ENCODE measurements around the gene ESF1.

ESF1 gene

GRCh38 chr20:13799040-13799439 is 14.3 kb upstream of the ESF1 start:
- Histone ChIP-seq H3K4me2 (ENCODE audit: low read length, poor library complexity, severe bottlenecking) (no peak overlapping the region), H3K79me1 (replicated peaks; ENCODE audit: low read length, poor library complexity, severe bottlenecking) (peaks cover 13% of the 10 kb centered on the region), H3K27me3 (ENCODE audit: control insufficient read depth in 1 of 2, insufficient read depth in 1 of 2, low read length in 2 of 2) (no peaks in the 10 kb centered on the region), H4K8ac (ENCODE audit: low read length) (no peak overlapping the region), H2BK120ac (ENCODE audit: low read depth, low read length) (no peak overlapping the region), H3K14ac (ENCODE audit: low read length in 2 of 2) (no peak overlapping the region), H3K36me3 (ENCODE audit: control insufficient read depth in 1 of 2, insufficient read depth in 2 of 2, low read depth in 1 of 2, low read length in 2 of 2) (peaks cover 24 to 84% of the 10 kb centered on the region in 2 experiments), H3K4me1 (ENCODE audit: control insufficient read depth, insufficient read depth, low read depth, low read length) (peaks cover 5% of the 10 kb centered on the region), H3K4me3 (ENCODE audit: insufficient read depth in 1 of 2, low read depth in 1 of 2, low read length in 2 of 2) (no peak overlapping the region), H3K9ac (ENCODE audit: low read length) (no peak overlapping the region), H3K9me3 (ENCODE audit: control insufficient read depth, low read length) (no peaks in the 10 kb centered on the region), H2AK5ac (ENCODE audit: low read length, severe bottlenecking) (no peak overlapping the region), H3K23ac (ENCODE audit: low read length in 2 of 2) (no peak overlapping the region), H4K91ac (ENCODE audit: low read length) (no peak overlapping the region), H2BK15ac (ENCODE audit: low read depth, poor library complexity, severe bottlenecking) (no peak overlapping the region), H3K18ac (ENCODE audit: low read depth in 1 of 2, low read length in 2 of 2) (no peak overlapping the region), H3K27ac (ENCODE audit: low read length, poor library complexity, severe bottlenecking) (no peak overlapping the region), H3K4ac (ENCODE audit: low read depth in 1 of 2, low read length in 2 of 2) (no peak overlapping the region), H2AFZ (ENCODE audit: low read depth, low read length) (no peak overlapping the region), H2BK5ac (ENCODE audit: low read depth, low read length, poor library complexity, severe bottlenecking) (no peak overlapping the region), H2BK12ac (ENCODE audit: low read length in 2 of 2) (no peak overlapping the region)
- DNase-seq, result no peak
- WGBS, result 78% methylated on average over 5 of the region's 5 CpGs

GRCh38 chr20:13794667-13795066 is 9.9 kb upstream of the ESF1 start:
- no peak for DNase-seq
- no peak overlapping the region for H3K18ac ChIP-seq (ENCODE audit: low read depth in 1 of 2, low read length in 2 of 2)
- no peak overlapping the region for H4K91ac ChIP-seq (ENCODE audit: low read length)
- H4K8ac ChIP-seq (ENCODE audit: low read length), result no peak overlapping the region
- 100% methylated on average over 4 of the region's 6 CpGs for WGBS
- H2BK5ac ChIP-seq (ENCODE audit: low read depth, low read length, poor library complexity, severe bottlenecking), result no peak overlapping the region
- no peak overlapping the region for H3K4me3 ChIP-seq (ENCODE audit: insufficient read depth in 1 of 2, low read depth in 1 of 2, low read length in 2 of 2)
- no peak overlapping the region for H3K9ac ChIP-seq (ENCODE audit: low read length)
- no peak overlapping the region for H3K4ac ChIP-seq (ENCODE audit: low read depth in 1 of 2, low read length in 2 of 2)
- H3K23ac ChIP-seq (ENCODE audit: low read length in 2 of 2), result no peak overlapping the region
- no peak overlapping the region for H3K4me2 ChIP-seq (ENCODE audit: low read length, poor library complexity, severe bottlenecking)
- H2AK5ac ChIP-seq (ENCODE audit: low read length, severe bottlenecking), result no peak overlapping the region
- no peak overlapping the region for H3K14ac ChIP-seq (ENCODE audit: low read length in 2 of 2)
- no peak overlapping the region for H3K27ac ChIP-seq (ENCODE audit: low read length, poor library complexity, severe bottlenecking)
- H2BK12ac ChIP-seq (ENCODE audit: low read length in 2 of 2), result no peak overlapping the region
- H3K4me1 ChIP-seq (ENCODE audit: control insufficient read depth, insufficient read depth, low read depth, low read length), result no peaks in the 10 kb centered on the region
- peaks cover 33% of the 10 kb centered on the region for H3K79me1 ChIP-seq (replicated peaks; ENCODE audit: low read length, poor library complexity, severe bottlenecking)
- H2BK120ac ChIP-seq (ENCODE audit: low read depth, low read length), result no peak overlapping the region
- H3K36me3 ChIP-seq (ENCODE audit: control insufficient read depth in 1 of 2, insufficient read depth in 2 of 2, low read depth in 1 of 2, low read length in 2 of 2), result peaks cover 24 to 98% of the 10 kb centered on the region in 2 experiments
- H2BK15ac ChIP-seq (ENCODE audit: low read depth, poor library complexity, severe bottlenecking), result no peak overlapping the region
- no peaks in the 10 kb centered on the region for H3K27me3 ChIP-seq (ENCODE audit: control insufficient read depth in 1 of 2, insufficient read depth in 1 of 2, low read length in 2 of 2)
- no peaks in the 10 kb centered on the region for H3K9me3 ChIP-seq (ENCODE audit: control insufficient read depth, low read length)
- no peak overlapping the region for H2AFZ ChIP-seq (ENCODE audit: low read depth, low read length)

- Histone ChIP-seq H3K4me1 (ENCODE audit: control insufficient read depth, insufficient read depth, low read depth, low read length) (no peaks in the 10 kb centered on the region), H3K9ac (ENCODE audit: low read length) (no peak overlapping the region), H2AFZ (ENCODE audit: low read depth, low read length) (no peak overlapping the region), H3K27me3 (ENCODE audit: control insufficient read depth in 1 of 2, insufficient read depth in 1 of 2, low read length in 2 of 2) (no peaks in the 10 kb centered on the region), H3K23ac (ENCODE audit: low read length in 2 of 2) (no peak overlapping the region), H3K4me2 (ENCODE audit: low read length, poor library complexity, severe bottlenecking) (no peak overlapping the region), H3K27ac (ENCODE audit: low read length, poor library complexity, severe bottlenecking) (no peak overlapping the region), H4K8ac (ENCODE audit: low read length) (no peak overlapping the region), H3K79me1 (replicated peaks; ENCODE audit: low read length, poor library complexity, severe bottlenecking) (peaks cover 37% of the 10 kb centered on the region), H2AK5ac (ENCODE audit: low read length, severe bottlenecking) (no peak overlapping the region), H2BK5ac (ENCODE audit: low read depth, low read length, poor library complexity, severe bottlenecking) (no peak overlapping the region), H3K9me3 (ENCODE audit: control insufficient read depth, low read length) (no peaks in the 10 kb centered on the region), H3K4me3 (ENCODE audit: insufficient read depth in 1 of 2, low read depth in 1 of 2, low read length in 2 of 2) (no peak overlapping the region), H3K36me3 (ENCODE audit: control insufficient read depth in 1 of 2, insufficient read depth in 2 of 2, low read depth in 1 of 2, low read length in 2 of 2) (peaks cover 31 to 96% of the 10 kb centered on the region in 2 experiments), H2BK15ac (ENCODE audit: low read depth, poor library complexity, severe bottlenecking) (no peak overlapping the region), H2BK12ac (ENCODE audit: low read length in 2 of 2) (no peak overlapping the region), H3K18ac (ENCODE audit: low read depth in 1 of 2, low read length in 2 of 2) (no peak overlapping the region), H2BK120ac (ENCODE audit: low read depth, low read length) (no peak overlapping the region), H4K91ac (ENCODE audit: low read length) (no peak overlapping the region), H3K14ac (ENCODE audit: low read length in 2 of 2) (no peak overlapping the region), H3K4ac (ENCODE audit: low read depth in 1 of 2, low read length in 2 of 2) (no peak overlapping the region)
- DNase-seq, result no peak
- 100% methylated on average over 1 of the region's 1 CpG for WGBS
Observed at GRCh38 chr20:13793001-13793400, 8.3 kb upstream of the ESF1 start.

GRCh38 chr20:13791540-13792459 is 7.1 kb upstream of the ESF1 start:
- H4K91ac ChIP-seq (ENCODE audit: low read length), result no peak overlapping the region
- no peak overlapping the region for H3K9ac ChIP-seq (ENCODE audit: low read length)
- peaks cover 28 to 95% of the 10 kb centered on the region in 2 experiments for H3K36me3 ChIP-seq (ENCODE audit: control insufficient read depth in 1 of 2, insufficient read depth in 2 of 2, low read depth in 1 of 2, low read length in 2 of 2)
- DNase-seq, result no peak
- H2BK12ac ChIP-seq (ENCODE audit: low read length in 2 of 2), result no peak overlapping the region
- no peak overlapping the region for H3K4me2 ChIP-seq (ENCODE audit: low read length, poor library complexity, severe bottlenecking)
- no peak overlapping the region for H2BK5ac ChIP-seq (ENCODE audit: low read depth, low read length, poor library complexity, severe bottlenecking)
- H3K4ac ChIP-seq (ENCODE audit: low read depth in 1 of 2, low read length in 2 of 2), result no peak overlapping the region
- H3K14ac ChIP-seq (ENCODE audit: low read length in 2 of 2), result no peak overlapping the region
- H3K4me1 ChIP-seq (ENCODE audit: control insufficient read depth, insufficient read depth, low read depth, low read length), result no peaks in the 10 kb centered on the region
- H2BK120ac ChIP-seq (ENCODE audit: low read depth, low read length), result no peak overlapping the region
- H3K27me3 ChIP-seq (ENCODE audit: control insufficient read depth in 1 of 2, insufficient read depth in 1 of 2, low read length in 2 of 2), result no peaks in the 10 kb centered on the region
- H3K79me1 ChIP-seq (replicated peaks; ENCODE audit: low read length, poor library complexity, severe bottlenecking), result peaks cover 36% of the 10 kb centered on the region
- no peaks in the 10 kb centered on the region for H3K9me3 ChIP-seq (ENCODE audit: control insufficient read depth, low read length)
- no peak overlapping the region for H2BK15ac ChIP-seq (ENCODE audit: low read depth, poor library complexity, severe bottlenecking)
- no peak overlapping the region for H2AFZ ChIP-seq (ENCODE audit: low read depth, low read length)
- H3K18ac ChIP-seq (ENCODE audit: low read depth in 1 of 2, low read length in 2 of 2), result no peak overlapping the region
- no peak overlapping the region for H3K23ac ChIP-seq (ENCODE audit: low read length in 2 of 2)
- no peak overlapping the region for H3K27ac ChIP-seq (ENCODE audit: low read length, poor library complexity, severe bottlenecking)
- H3K4me3 ChIP-seq (ENCODE audit: insufficient read depth in 1 of 2, low read depth in 1 of 2, low read length in 2 of 2), result no peak overlapping the region
- no peak overlapping the region for H2AK5ac ChIP-seq (ENCODE audit: low read length, severe bottlenecking)
- WGBS, result 100% methylated on average over 2 of the region's 2 CpGs
- H4K8ac ChIP-seq (ENCODE audit: low read length), result no peak overlapping the region

All from mesenchymal stem cell (in vitro differentiated cells and primary cell).